K562 (cell line): Measurements from ENCODE around the gene PEX6. TPM values are rescaled to one million over a fixed set of nuclear protein-coding genes. Genes with fewer than 3 reads are reported as not detected.

Experiments used
- AFF1 ChIP-seq, 2 experiments: fragments of 450-650 bp; IDR thresholded peaks; 2 replicates each; pipeline ENCODE4 v1.6.1; 2018; ENCODE audit warnings: mild to moderate bottlenecking in 2 of 2, low read depth in 1 of 2; ENCODE audit not compliant: partially characterized antibody in 2 of 2
- ATF3 ChIP-seq, 2 experiments: fragments of 450-650 bp in 1 of 2; sonication (generic) in 1 of 2; formaldehyde crosslinking in 1 of 2; IDR thresholded peaks in 1 of 2; conservative IDR thresholded peaks in 1 of 2; 2 replicates each; pipeline versions ENCODE4 v1.6.1 to v1.8.1; 2016 to 2023; ENCODE audit warnings: mild to moderate bottlenecking in 2 of 2, moderate library complexity in 2 of 2, inconsistent platforms in 1 of 2, missing genetic modification reagents in 1 of 2
- BCOR ChIP-seq: fragments of 450-650 bp; IDR thresholded peaks from 2 replicates; pipeline ENCODE4 v1.6.1; 2016
- CXXC5 ChIP-seq: fragments of 250-450 bp; sonication (Bioruptor Pico); IDR thresholded peaks from 2 replicates; pipeline ENCODE4 v1.8.0; 2022; ENCODE audit warnings: inconsistent platforms, mild to moderate bottlenecking, moderate library complexity
- DNMT1 ChIP-seq: fragments of 450-650 bp; IDR thresholded peaks from 2 replicates; pipeline ENCODE4 v1.6.1; 2016; ENCODE audit warnings: antibody characterized with exemption, mild to moderate bottlenecking
- DPF2 ChIP-seq: fragments of 450-650 bp; IDR thresholded peaks from 2 replicates; pipeline ENCODE4 v1.6.1; 2016
- FOSL1 ChIP-seq: fragments of 200-800 bp; sonication (Bioruptor generic); conservative IDR thresholded peaks from 2 replicates; pipeline ENCODE4 v1.6.1; 2016; ENCODE audit warnings: missing genetic modification characterization, missing compliant biosample characterization
- HOMEZ ChIP-seq: fragments of 250-450 bp; sonication (Bioruptor Pico); IDR thresholded peaks from 2 replicates; pipeline ENCODE4 v1.4.0; 2020; ENCODE audit warnings: mild to moderate bottlenecking, moderate library complexity
- KDM1A ChIP-seq, 2 experiments: fragments of 450-650 bp; IDR thresholded peaks; 2 replicates each; pipeline ENCODE4 v1.6.1; 2016; ENCODE audit warnings: mild to moderate bottlenecking in 2 of 2
- KDM5B ChIP-seq: fragments of 200-600 bp; sonication (generic); IDR thresholded peaks from 2 replicates; pipeline ENCODE4 v1.6.1; 2012; ENCODE audit warnings: low read depth, mild to moderate bottlenecking, moderate library complexity, low read length, control low read depth, inconsistent platforms; ENCODE audit not compliant: insufficient replicate concordance
- NFRKB ChIP-seq: fragments of 450-650 bp; IDR thresholded peaks from 2 replicates; pipeline ENCODE4 v1.6.1; 2016; ENCODE audit warnings: low read depth
- NR2F6 ChIP-seq: fragments of 450-650 bp; formaldehyde crosslinking; IDR thresholded peaks from 2 replicates; pipeline ENCODE4 v1.4.0; 2020; ENCODE audit warnings: mild to moderate bottlenecking
- PHF8 ChIP-seq: fragments of 200-600 bp; sonication (generic); IDR thresholded peaks from 2 replicates; pipeline ENCODE4 v1.6.1; 2012; ENCODE audit warnings: mixed run types, mild to moderate bottlenecking, inconsistent platforms, low read length, moderate library complexity, borderline replicate concordance
- POLR2AphosphoS5 ChIP-seq: IDR thresholded peaks from 2 replicates; pipeline ENCODE4 v1.6.1; 2011; ENCODE audit warnings: mild to moderate bottlenecking, low read depth, low read length, moderate library complexity; ENCODE audit not compliant: control insufficient read depth, insufficient read depth
- SMARCA5 ChIP-seq: fragments of 450-650 bp; IDR thresholded peaks from 2 replicates; pipeline ENCODE4 v1.6.1; 2016
- ZBTB5 ChIP-seq: fragments of 450-650 bp; IDR thresholded peaks from 2 replicates; pipeline ENCODE4 v1.6.1; 2017; ENCODE audit warnings: antibody characterized with exemption
- ZBTB7A ChIP-seq: IDR thresholded peaks from 2 replicates; pipeline ENCODE4 v1.6.1; 2011; ENCODE audit warnings: low read depth, mild to moderate bottlenecking, low read length, moderate library complexity, borderline replicate concordance; ENCODE audit not compliant: control insufficient read depth
- ZEB2 ChIP-seq: fragments of 450-650 bp; IDR thresholded peaks from 2 replicates; pipeline ENCODE4 v1.6.1; 2016
- ZNF24 ChIP-seq: fragments of 450-650 bp; IDR thresholded peaks from 2 replicates; pipeline ENCODE4 v1.6.1; 2016
- ZNF316 ChIP-seq: fragments of 450-650 bp; IDR thresholded peaks from 2 replicates; pipeline ENCODE4 v1.6.1; 2016
- ZNF384 ChIP-seq: IDR thresholded peaks from 2 replicates; pipeline ENCODE4 v1.6.1; 2012; ENCODE audit warnings: low read depth, low read length, improper control_type of control experiment
- polyA plus RNA-seq, 8 experiments: library from polyadenylated mRNA; depleted of rRNA in 4 of 8; stranded (reverse) in 5 of 8; unstranded in 3 of 8; fragments of >200 nt; fragmentation: Nextera tagmentation in 2 of 8; fragmentation: Illumina TruSeq in 1 of 8; extraction: Ambion mirVana in 2 of 8; extraction: Trizol in 1 of 8; gene quantifications; 2 replicates each; pipeline versions ENCODE4 v1.2.1 to v1.2.3, GENCODE V29; 2011 to 2014; ENCODE audit warnings: inconsistent platforms in 1 of 8, missing spikeins in 1 of 8
- total RNA-seq, 7 experiments: library from RNA; depleted of rRNA in 6 of 7; stranded (reverse); fragments of >200 nt in 6 of 7; fragmentation: Illumina TruSeq in 2 of 7; extraction: Trizol in 2 of 7; gene quantifications; 2 replicates each; pipeline versions ENCODE4 v1.2.1 to v1.2.3, GENCODE V29; 2011 to 2021; ENCODE audit warnings: low replicate concordance in 1 of 7

PEX6 gene
- total and polyA plus RNA-seq, 9 of the 15 experiments (the other 6 are each of a cell fraction or from before 2014, with no cell fraction given): 0.17 to 20.8 (median 6.9) TPM

- TF ChIP-seq ZBTB7A (peak; percentile 40; the same call in 1 of the 2 replicates), ATF3 (IDR thresholded peaks at IDR 0.05) (peak; percentile 95), ATF3 (CRISPR knock-in tag; conservative IDR thresholded peaks at IDR 0.05) (peak; percentile 79; the same call in 1 of the 2 replicates), PHF8 (peak; percentile 30), HOMEZ (CRISPR knock-in tag) (peak; percentile 70; the same call in 1 of the 2 replicates), ZNF24 (0 out of 2 replicates have a peak, but pooled peaks have one; percentile 10), POLR2AphosphoS5 (no peak), FOSL1 (tag) (peak; percentile 94), ZNF384 (peak; percentile 75), NR2F6 (CRISPR knock-in tag) (no peak), ZEB2 (0 out of 2 replicates have a peak, but pooled peaks have one; percentile 13), DPF2 (peak; percentile 77), AFF1 (IDR thresholded peaks at IDR 0.05; ENCODE audit: low read depth in 1 of 2, partially characterized antibody in 2 of 2) (peak in 1 of 2 experiments; percentile 43), BCOR (0 out of 2 replicates have a peak, but pooled peaks have one; percentile 5), SMARCA5 (0 out of 2 replicates have a peak, but pooled peaks have one; percentile 30), DNMT1 (0 out of 2 replicates have a peak, but pooled peaks have one; percentile 84), NFRKB (peak; percentile 42; the same call in 1 of the 2 replicates), ZNF316 (0 out of 2 replicates have a peak, but pooled peaks have one; percentile 4), KDM5B (peak; percentile 60), KDM1A (IDR thresholded peaks at IDR 0.05) (peak; percentile 53 to 64; a peak in 2 of 4 replicates), CXXC5 (CRISPR knock-in tag) (no peak), ZBTB5 (0 out of 2 replicates have a peak, but pooled peaks have one; percentile 47)
- TF ChIP-seq, all 486 proteins: peak for 36
These were observed 49.1 kb downstream of the PEX6 start (continued) for GRCh38 chr6:42929821-42930360.
